Colon (tissue), 2 donors: ENCODE results near the gene TPRN.

Experiments used
- FAIRE-seq: peaks from 2 replicates; lab custom pipeline; 2012; peaks lifted over from hg19 to GRCh38; lab: Jason Lieb, UNC
- donor health status: control.
- donor health status: control.

TPRN gene

GRCh38 chr9:137160716-137161557 is 39.6 kb downstream of the TPRN start:
- FAIRE-seq = no peak

- FAIRE-seq = no peak
These were observed 40.5 kb downstream of the TPRN start for GRCh38 chr9:137160054-137160425.

- FAIRE-seq = no peak
These were observed 41.2 kb downstream of the TPRN start for GRCh38 chr9:137159105-137160053.

- FAIRE-seq = no peak
These were observed 41.9 kb downstream of the TPRN start for GRCh38 chr9:137158625-137159024.

- no peak for FAIRE-seq
These were observed 42.7 kb downstream of the TPRN start for GRCh38 chr9:137157618-137158415.

GRCh38 chr9:137156567-137157375 is 43.8 kb downstream of the TPRN start:
- FAIRE-seq = no peak

GRCh38 chr9:137152844-137153405 is 47.6 kb downstream of the TPRN start:
- no peak for FAIRE-seq

- no peak for FAIRE-seq
These were observed 49.7 kb downstream of the TPRN start for GRCh38 chr9:137150617-137151457.

- no peak for FAIRE-seq
These were observed 50.5 kb downstream of the TPRN start for GRCh38 chr9:137149942-137150616.

- no peak for FAIRE-seq
These were observed 51.2 kb downstream of the TPRN start for GRCh38 chr9:137149363-137149762.

GRCh38 chr9:137148661-137149060 is 51.9 kb downstream of the TPRN start:
- FAIRE-seq = no peak

GRCh38 chr9:137148242-137148641 is 52.3 kb downstream of the TPRN start:
- no peak for FAIRE-seq

- FAIRE-seq = no peak
These were observed 52.8 kb downstream of the TPRN start for GRCh38 chr9:137147793-137148160.

- no peak for FAIRE-seq
These were observed 53.3 kb downstream of the TPRN start for GRCh38 chr9:137147091-137147792.

GRCh38 chr9:137146527-137146918 is 54.0 kb downstream of the TPRN start:
- no peak for FAIRE-seq

GRCh38 chr9:137145731-137146526 is 54.6 kb downstream of the TPRN start:
- no peak for FAIRE-seq

GRCh38 chr9:137143459-137143858 is 57.1 kb downstream of the TPRN start:
- no peak for FAIRE-seq
